Stimulated activated CD8-positive, alpha-beta memory T cell treated with anti-CD3 and anti-CD28 coated beads, Interleukin-15, amount 100 ng/mL, for 48 hours (primary cell): ENCODE data around the gene SAYSD1.

Experiments
- DNase-seq, 2 donors: peaks; one replicate each; pipeline ENCODE4 v3.0.0-alpha.2; 2020; ENCODE audit warnings: low read depth in 2 of 2

Gene SAYSD1

DNA sequence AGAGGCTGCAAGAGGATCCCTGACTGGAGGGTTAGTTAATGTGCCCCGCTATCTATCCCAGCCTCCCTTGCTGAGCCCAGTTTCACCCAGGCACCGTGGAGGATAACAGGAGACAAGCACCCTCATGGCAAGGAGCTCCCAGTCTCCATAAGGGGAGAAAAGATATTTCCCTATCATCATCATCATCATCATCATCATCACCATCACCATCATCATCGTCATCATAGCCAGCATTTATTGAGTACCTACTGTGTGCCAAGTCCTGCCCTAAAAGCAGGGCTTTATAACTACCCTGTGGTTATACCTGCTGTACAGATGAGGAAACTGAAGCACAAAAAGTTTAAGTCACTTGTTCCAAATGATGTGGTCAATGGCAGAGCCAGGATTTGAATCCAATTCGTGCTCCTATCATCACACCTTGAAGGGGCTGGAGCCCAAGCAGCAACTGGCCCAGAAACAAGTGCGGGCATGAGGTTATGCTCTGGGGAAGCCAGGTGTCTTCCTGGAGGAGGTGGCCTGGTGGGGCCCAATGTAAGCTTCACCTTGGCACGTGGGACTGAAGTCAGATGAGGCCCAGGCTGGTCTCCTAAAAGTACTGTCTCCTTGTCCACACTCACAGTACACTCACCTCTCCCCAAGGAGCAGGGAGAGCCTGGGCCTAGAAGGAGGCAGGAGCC, 56.4 kb downstream of the SAYSD1 start:
- no peak for DNase-seq

GRCh38 chr6:39057251-39058155, 57.5 kb downstream of the SAYSD1 start:
- DNase-seq = no peak

DNA sequence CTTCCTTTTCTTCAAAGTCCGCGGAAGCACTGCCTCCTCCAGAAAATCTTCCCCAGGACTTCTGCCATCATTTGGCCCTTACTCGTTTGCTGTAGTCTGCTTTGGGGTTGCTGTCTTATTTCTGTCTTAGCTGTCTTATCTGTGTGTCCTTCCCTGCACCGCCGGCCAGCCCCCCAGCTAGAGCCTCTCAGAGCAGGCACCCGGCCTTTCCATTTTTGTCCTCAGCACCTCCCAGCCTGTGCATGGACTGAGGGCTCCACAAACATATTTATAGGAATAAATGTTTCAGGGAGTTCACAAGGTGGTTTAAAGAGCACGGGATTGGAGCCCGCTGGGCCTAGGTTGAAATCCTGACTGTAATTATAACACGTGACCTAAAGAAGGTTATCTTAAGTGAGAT, 58.3 kb downstream of the SAYSD1 start:
- DNase-seq = no peak

DNA sequence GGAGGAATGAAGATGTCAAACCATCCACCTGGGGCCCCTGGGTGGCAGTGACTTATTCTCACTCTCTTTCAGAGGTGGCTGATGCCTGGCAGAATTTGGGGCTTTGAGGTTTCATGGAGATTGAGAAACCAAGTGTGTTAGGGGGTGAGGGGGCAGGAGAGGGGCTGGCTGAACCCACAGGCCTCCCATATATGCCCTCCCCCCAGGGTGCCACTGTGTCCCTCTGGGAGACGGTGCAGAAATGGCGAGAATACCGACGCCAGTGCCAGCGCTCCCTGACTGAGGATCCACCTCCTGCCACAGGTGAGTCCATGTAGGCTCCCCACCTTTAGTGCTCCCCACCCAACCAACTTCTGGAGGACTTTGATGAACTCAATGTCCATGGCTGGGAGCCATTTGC, 58.8 kb downstream of the SAYSD1 start:
- no peak for DNase-seq

DNA sequence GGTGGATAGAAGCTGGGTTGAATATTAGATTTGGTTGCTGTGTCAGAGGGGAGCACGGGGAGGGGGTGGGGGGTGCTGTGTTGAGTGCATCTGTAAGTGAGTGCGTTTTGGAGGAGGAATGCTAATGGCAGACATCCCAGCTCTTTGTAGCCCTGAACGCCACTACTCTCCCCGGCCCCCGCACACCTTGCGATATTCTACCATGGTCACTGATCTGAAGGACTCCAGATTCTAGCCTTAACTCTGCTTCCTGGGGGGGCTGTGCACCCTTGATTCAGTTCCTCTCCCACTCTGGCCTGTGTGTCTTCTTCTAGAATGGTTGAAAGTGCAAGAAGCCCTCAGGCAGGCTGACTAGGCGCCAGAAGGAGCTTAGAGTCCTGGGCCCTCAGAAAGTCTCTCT, 59.3 kb downstream of the SAYSD1 start:
- DNase-seq = no peak

GRCh38 chr6:39054577-39055142, 60.3 kb downstream of the SAYSD1 start:
- no peak for DNase-seq
